Measurements from ENCODE around the gene BRCA1.

DNA sequence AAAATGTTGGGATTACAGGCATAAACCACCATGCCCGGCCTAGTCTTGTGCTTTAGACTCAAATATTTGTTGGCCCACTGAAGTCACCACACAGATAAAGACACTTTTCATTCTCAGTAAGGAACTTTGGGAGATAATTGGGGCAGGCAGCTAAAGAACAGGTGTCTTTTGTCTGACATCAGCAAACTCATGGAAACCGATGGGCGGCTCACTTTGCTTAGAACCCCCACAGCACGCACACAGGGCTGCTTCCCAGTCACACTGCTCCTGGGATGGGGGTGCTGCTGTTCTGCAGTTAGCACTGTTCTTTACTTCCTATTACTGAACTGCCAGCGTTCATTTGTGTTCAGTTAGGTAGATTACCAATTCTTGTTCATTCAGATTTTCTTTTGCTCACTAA lies 18.0 kb upstream of the BRCA1 start:
- TF ChIP-seq CTCF (IDR thresholded peaks at IDR 0.05): no peak
- TF ChIP-seq EZH2 (IDR thresholded peaks at IDR 0.05; ENCODE audit: borderline replicate concordance, insufficient read depth, low read depth, low read length, poor library complexity, severe bottlenecking): no peak
